Pericardium fibroblast (primary cell): ENCODE measurements around the gene CEP95. TPM values are rescaled to one million over a fixed set of nuclear protein-coding genes. Genes with fewer than 3 reads are reported as not detected.

Experiments
- total RNA-seq: library from RNA; depleted of rRNA; stranded (reverse); fragments of >200 nt; gene quantifications from 2 replicates; pipeline ENCODE4 v1.2.3, GENCODE V29; 2015

CEP95 gene
- total RNA-seq, result 20.2 and 36.8 TPM in 2 replicates

GRCh38 chr17:64506576-64507412, at the start of gene CEP95:
Gene CEP95 (plus strand): TSS chr17:64506977. CDS start chr17:64507098, 121 bp downstream.

DNA sequence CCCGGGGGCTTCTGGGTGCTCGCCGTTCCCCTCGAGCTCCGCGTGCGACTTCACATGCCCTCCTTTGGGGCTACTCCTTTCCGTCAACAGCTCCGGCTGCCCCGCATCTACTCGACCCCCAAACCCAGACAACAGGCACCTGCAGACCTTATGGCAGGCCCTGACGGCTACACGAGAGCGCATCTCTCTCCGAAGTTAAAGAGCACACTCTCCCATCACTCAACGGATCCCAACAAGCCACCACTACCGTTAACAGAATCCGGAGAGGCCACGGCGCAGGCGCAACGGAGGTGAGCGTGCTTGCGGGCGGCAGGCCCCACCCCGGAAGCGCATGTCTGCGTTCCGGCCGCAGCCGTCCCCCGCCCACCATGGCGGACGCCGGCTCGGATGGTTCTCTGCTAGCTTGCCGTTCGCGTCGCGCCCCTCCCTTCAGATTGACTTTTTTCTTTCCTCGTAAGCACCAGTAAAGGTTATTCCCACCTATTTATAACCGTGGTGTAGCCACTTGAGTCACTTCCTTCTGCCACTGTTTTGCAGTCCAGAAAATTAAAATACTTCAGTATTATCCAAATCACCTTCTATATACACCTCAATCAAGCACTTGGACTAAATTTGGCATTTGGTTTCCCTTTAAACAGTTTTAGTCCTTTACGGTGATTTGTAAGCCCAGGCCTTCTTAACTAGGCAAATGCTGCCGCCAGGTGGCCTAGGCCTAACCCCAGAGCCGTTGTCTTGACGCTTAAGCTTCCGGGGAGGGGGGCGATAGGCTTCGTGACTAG, 9.8 kb upstream of the CEP95 start, which contains the start of gene POLG2:
Gene POLG2 (minus strand): TSS at position 269 of the 779 bp plus-strand sequence. CDS start 86 bp downstream, at position 183.

GRCh38 chr17:64506201-64506575, 589 bp upstream of the CEP95 start, which contains the start of gene DDX5:
Gene DDX5 (minus strand): TSS chr17:64506289. CDS start chr17:64506119, 170 bp downstream.

Other genes with a start within 250 kb of the CEP95 start
- gene TEX2, start 243.7 kb upstream of the CEP95 start, total RNA-seq, result 13.3 and 44.7 TPM in 2 replicates
- 4.5 and 5.4 TPM in 2 replicates for gene PECAM1, start 116.1 kb upstream of the CEP95 start, total RNA-seq
- gene MILR1, start 57.9 kb upstream of the CEP95 start, total RNA-seq, result 3.0 and 7.0 TPM in 2 replicates
- gene POLG2, start 9.9 kb upstream of the CEP95 start, total RNA-seq, result 3.3 and 5.2 TPM in 2 replicates
- 263 and 275 TPM in 2 replicates for gene DDX5, start 688 bp upstream of the CEP95 start, total RNA-seq
- 24.9 and 25.6 TPM in 2 replicates for gene SMURF2, start 155.3 kb downstream of the CEP95 start, total RNA-seq